ENCODE results near the gene APOC4.
"Not testable (repeated sequence)": the region's sequence is repeated elsewhere in the genome, so short reads cannot be mapped to it uniquely, and the experiment has no call there.

APOC4 gene

DNA sequence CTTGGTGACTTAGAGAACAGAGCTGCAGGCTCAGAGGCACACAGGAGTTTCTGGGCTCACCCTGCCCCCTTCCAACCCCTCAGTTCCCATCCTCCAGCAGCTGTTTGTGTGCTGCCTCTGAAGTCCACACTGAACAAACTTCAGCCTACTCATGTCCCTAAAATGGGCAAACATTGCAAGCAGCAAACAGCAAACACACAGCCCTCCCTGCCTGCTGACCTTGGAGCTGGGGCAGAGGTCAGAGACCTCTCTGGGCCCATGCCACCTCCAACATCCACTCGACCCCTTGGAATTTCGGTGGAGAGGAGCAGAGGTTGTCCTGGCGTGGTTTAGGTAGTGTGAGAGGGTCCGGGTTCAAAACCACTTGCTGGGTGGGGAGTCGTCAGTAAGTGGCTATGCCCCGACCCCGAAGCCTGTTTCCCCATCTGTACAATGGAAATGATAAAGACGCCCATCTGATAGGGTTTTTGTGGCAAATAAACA lies 17.8 kb upstream of the APOC4 start:
- Histone ChIP-seq H3K9me3 (no peaks in the 10 kb centered on the region), H3K27me3 (no peaks in the 10 kb centered on the region), H3K36me3 (no peaks in the 10 kb centered on the region), H4K20me1 (no peaks in the 10 kb centered on the region), H3K4me2 (peak overlapping the region; percentile 86; the same call in 1 of the 2 replicates), H3K9ac (no peak overlapping the region), H3K4me1 (peaks cover 44% of the 10 kb centered on the region), H3K27ac (no peak overlapping the region), H3K4me3 (no peak overlapping the region)
- TF ChIP-seq Cebpa-rat (IDR thresholded peaks at IDR 0.05): no peak

- 0 out of 2 replicates have a peak, but pooled peaks have one; percentile 9 for TF ChIP-seq Cebpa-rat (IDR thresholded peaks at IDR 0.05)
- 0 out of 2 replicates have a peak overlapping the region, but pooled peaks have one; percentile 38 for H3K27ac ChIP-seq
- H3K4me2 ChIP-seq: peak overlapping the region; percentile 86
- no peaks in the 10 kb centered on the region for H3K9me3 ChIP-seq
- H3K27me3 ChIP-seq: no peaks in the 10 kb centered on the region
- no peak overlapping the region for H3K9ac ChIP-seq
- no peaks in the 10 kb centered on the region for H3K36me3 ChIP-seq
- no peaks in the 10 kb centered on the region for H4K20me1 ChIP-seq
- H3K4me3 ChIP-seq: no peak overlapping the region
- H3K4me1 ChIP-seq: peaks cover 48% of the 10 kb centered on the region
Observed at GRCh38 chr19:44925114-44925891, 16.7 kb upstream of the APOC4 start.

- H4K20me1 ChIP-seq, H3K36me3 ChIP-seq, H3K9me3 ChIP-seq, H3K27me3 ChIP-seq, H3K27ac ChIP-seq, H3K4me3 ChIP-seq, H3K9ac ChIP-seq: not testable (repeated sequence)
- peak overlapping the region; percentile 86 for H3K4me2 ChIP-seq
- peaks cover 51% of the 10 kb centered on the region for H3K4me1 ChIP-seq
Observed at GRCh38 chr19:44926245-44927077, 15.6 kb upstream of the APOC4 start.

- Histone ChIP-seq H3K4me1 (peaks cover 51% of the 10 kb centered on the region), H3K4me2 (peak overlapping the region; percentile 86), H3K27me3 (no peaks in the 10 kb centered on the region), H3K4me3 (no peak overlapping the region), H3K27ac (no peak overlapping the region), H4K20me1 (no peaks in the 10 kb centered on the region), H3K36me3 (no peaks in the 10 kb centered on the region), H3K9ac (no peak overlapping the region), H3K9me3 (no peaks in the 10 kb centered on the region)
- no peak; the same call in 1 of the 2 replicates for TF ChIP-seq Cebpa-rat (IDR thresholded peaks at IDR 0.05)
Observed at GRCh38 chr19:44927746-44928145, 14.3 kb upstream of the APOC4 start.

GRCh38 chr19:44930088-44930487 lies 11.9 kb upstream of the APOC4 start:
- no peak overlapping the region for H3K27ac ChIP-seq
- TF ChIP-seq Cebpa-rat (IDR thresholded peaks at IDR 0.05): no peak
- H3K4me1 ChIP-seq: peaks cover 43% of the 10 kb centered on the region
- H3K4me3 ChIP-seq: no peak overlapping the region
- no peak overlapping the region for H3K9ac ChIP-seq
- no peaks in the 10 kb centered on the region for H3K9me3 ChIP-seq
- H4K20me1 ChIP-seq: no peaks in the 10 kb centered on the region
- H3K27me3 ChIP-seq: no peaks in the 10 kb centered on the region
- no peaks in the 10 kb centered on the region for H3K36me3 ChIP-seq
- no peak overlapping the region for H3K4me2 ChIP-seq

DNA sequence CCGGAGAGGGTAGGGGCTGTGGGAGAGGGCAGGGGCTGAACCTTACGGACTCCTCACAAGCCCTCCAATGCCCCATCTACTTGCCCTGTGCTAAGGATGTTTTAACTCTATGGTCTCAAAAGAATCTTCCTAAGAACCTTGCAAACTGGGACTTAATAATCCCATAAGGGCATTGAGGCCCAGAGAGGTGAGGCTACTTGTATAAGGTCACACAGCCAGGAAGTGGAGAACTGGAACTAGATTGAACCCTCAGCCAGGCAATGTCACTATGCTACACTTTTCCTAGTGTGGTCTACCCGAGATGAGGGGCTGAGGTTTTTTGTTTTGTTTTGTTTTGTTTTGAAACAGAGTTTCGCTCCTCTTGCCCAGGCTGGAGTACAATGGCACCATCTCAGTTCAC lies 10.5 kb upstream of the APOC4 start:
- H3K9me3 ChIP-seq: no peaks in the 10 kb centered on the region
- H4K20me1 ChIP-seq: no peaks in the 10 kb centered on the region
- no peak for TF ChIP-seq Cebpa-rat (IDR thresholded peaks at IDR 0.05)
- H3K4me2 ChIP-seq: no peak overlapping the region
- peaks cover 28% of the 10 kb centered on the region for H3K4me1 ChIP-seq
- no peaks in the 10 kb centered on the region for H3K36me3 ChIP-seq
- no peaks in the 10 kb centered on the region for H3K27me3 ChIP-seq
- no peak overlapping the region for H3K9ac ChIP-seq
- no peak overlapping the region for H3K27ac ChIP-seq
- H3K4me3 ChIP-seq: no peak overlapping the region

DNA sequence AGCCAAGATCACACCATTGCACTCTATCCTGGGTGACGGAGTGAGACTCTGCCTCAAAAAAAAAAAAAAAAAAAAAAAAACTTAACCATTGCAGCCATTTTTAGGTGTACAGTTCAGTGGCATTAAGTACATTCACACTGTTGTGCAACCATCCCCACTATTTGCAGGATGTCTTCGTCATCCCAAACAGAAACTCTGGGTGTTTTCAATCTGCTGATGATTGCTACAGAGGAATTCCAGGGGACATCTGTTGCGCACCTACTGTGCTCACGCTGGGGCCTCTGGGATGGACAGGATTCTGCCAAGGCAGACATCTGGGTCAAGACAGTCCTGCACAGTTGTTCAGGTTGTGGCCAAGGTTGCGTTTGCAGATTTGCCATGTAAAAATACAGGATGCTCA lies 2.4 kb upstream of the APOC4 start:
- peaks cover 51% of the 10 kb centered on the region for H3K4me1 ChIP-seq
- H3K4me2 ChIP-seq: peak overlapping the region; percentile 35; the same call in 1 of the 2 replicates
- H3K9ac ChIP-seq: no peak overlapping the region
- no peaks in the 10 kb centered on the region for H3K9me3 ChIP-seq
- TF ChIP-seq Cebpa-rat (IDR thresholded peaks at IDR 0.05): 0 out of 2 replicates have a peak, but pooled peaks have one; percentile 12
- H3K27ac ChIP-seq: no peak overlapping the region
- no peaks in the 10 kb centered on the region for H3K36me3 ChIP-seq
- no peak overlapping the region for H3K4me3 ChIP-seq
- no peaks in the 10 kb centered on the region for H3K27me3 ChIP-seq
- H4K20me1 ChIP-seq: no peaks in the 10 kb centered on the region

DNA sequence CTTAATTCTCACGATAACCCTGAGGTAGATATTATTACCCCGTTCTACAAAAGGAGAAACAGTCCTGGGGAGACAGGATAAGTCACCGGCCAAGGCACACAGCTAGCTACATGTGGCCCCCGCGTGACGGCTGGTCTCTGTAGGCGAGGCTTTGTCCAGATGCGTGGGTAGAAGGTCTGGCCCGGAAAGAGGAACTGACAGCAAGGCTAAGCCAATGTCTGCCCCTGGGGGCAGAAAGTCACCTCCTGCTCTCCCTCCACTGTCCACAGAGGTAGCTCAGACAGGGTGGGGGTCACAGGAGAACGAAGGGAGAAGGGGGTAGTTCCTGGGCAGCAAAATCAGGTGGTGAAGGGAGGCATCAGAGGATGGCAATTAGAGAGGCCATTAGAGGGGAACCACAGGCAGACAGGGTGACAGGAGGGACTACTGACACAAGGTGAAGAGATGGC lies 1.8 kb downstream of the APOC4 start:
- TF ChIP-seq Cebpa-rat (IDR thresholded peaks at IDR 0.05): no peak
- Histone ChIP-seq H3K27me3 (no peaks in the 10 kb centered on the region), H3K9ac (0 out of 2 replicates have a peak overlapping the region, but pooled peaks have one; percentile 3), H3K9me3 (no peaks in the 10 kb centered on the region), H3K4me2 (peak overlapping the region; percentile 46), H4K20me1 (no peaks in the 10 kb centered on the region), H3K36me3 (no peaks in the 10 kb centered on the region), H3K4me3 (no peak overlapping the region), H3K27ac (peak overlapping the region; percentile 48; the same call in 1 of the 2 replicates), H3K4me1 (peaks cover 59% of the 10 kb centered on the region)

- no peak overlapping the region for H3K4me3 ChIP-seq
- no peak overlapping the region for H3K9ac ChIP-seq
- no peak overlapping the region for H3K27ac ChIP-seq
- no peaks in the 10 kb centered on the region for H3K9me3 ChIP-seq
- H3K36me3 ChIP-seq: peaks cover 5% of the 10 kb centered on the region; the same call in 1 of the 2 replicates
- no peaks in the 10 kb centered on the region for H4K20me1 ChIP-seq
- no peak overlapping the region for H3K4me2 ChIP-seq
- no peaks in the 10 kb centered on the region for H3K27me3 ChIP-seq
- H3K4me1 ChIP-seq: peaks cover 42% of the 10 kb centered on the region
- no peak for TF ChIP-seq Cebpa-rat (IDR thresholded peaks at IDR 0.05)
Observed at GRCh38 chr19:44947041-44947581, 5.1 kb downstream of the APOC4 start.

Measured in BLaER1 (cell line).